Ishikawa (cell line): ENCODE results near the gene BRCA1.

Experiments
- CEBPB ChIP-seq: IDR thresholded peaks from 2 replicates; pipeline ENCODE4 v1.6.1; 2012
- CREB1 ChIP-seq: IDR thresholded peaks from 2 replicates; pipeline ENCODE4 v1.6.1; 2012; ENCODE audit warnings: low read depth
- EP300 ChIP-seq: IDR thresholded peaks from 2 replicates; pipeline ENCODE4 v1.6.1; 2012; ENCODE audit warnings: borderline replicate concordance
- MAX ChIP-seq: IDR thresholded peaks from 2 replicates; pipeline ENCODE4 v1.6.1; 2012
- NFIC ChIP-seq: IDR thresholded peaks from 2 replicates; pipeline ENCODE4 v1.6.1; 2012
- RAD21 ChIP-seq: IDR thresholded peaks from 2 replicates; pipeline ENCODE4 v1.6.1; 2012; ENCODE audit warnings: low read depth
- TAF1 ChIP-seq: IDR thresholded peaks from 2 replicates; pipeline ENCODE4 v1.6.1; 2012; ENCODE audit warnings: low read depth, mild to moderate bottlenecking
- TCF12 ChIP-seq: IDR thresholded peaks from 2 replicates; pipeline ENCODE4 v1.6.1; 2012; ENCODE audit warnings: low read depth
- YY1 ChIP-seq: IDR thresholded peaks from 2 replicates; pipeline ENCODE4 v1.6.1; 2012; ENCODE audit warnings: low read depth
- ZBTB7A ChIP-seq: IDR thresholded peaks from 2 replicates; pipeline ENCODE4 v1.6.1; 2012; ENCODE audit warnings: low read depth
- TF ChIP-seq, protein P1 (sequence below): IDR thresholded peaks from 2 replicates; pipeline ENCODE4 v1.6.1; 2012; ENCODE audit warnings: low read depth, mild to moderate bottlenecking
- TF ChIP-seq, protein P2 (sequence below): IDR thresholded peaks from 2 replicates; pipeline ENCODE4 v1.6.1; 2012

DNA sequence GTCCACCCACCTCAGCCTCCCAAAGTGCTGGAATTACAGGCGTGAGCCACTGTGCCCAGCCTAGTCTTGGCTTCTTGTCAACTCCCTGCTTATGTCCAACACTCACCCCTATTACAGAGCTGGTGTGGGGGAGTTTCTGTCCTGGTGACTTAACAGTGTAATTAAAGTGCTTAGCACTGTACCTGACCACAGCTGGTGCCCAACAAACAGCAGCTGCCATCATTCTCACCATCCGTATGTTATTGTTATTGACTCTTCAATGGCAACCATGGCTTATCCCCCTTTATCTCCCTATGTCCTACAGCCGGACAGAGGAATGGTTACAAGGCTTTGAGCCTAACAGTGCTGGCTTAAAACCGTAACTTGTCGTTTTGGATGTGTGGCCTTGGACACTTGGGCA, 17.0 kb upstream of the BRCA1 start:
- TF ChIP-seq TAF1 (no peak), YY1 (no peak), TCF12 (no peak), ZBTB7A (no peak), MAX (no peak), CEBPB (no peak), EP300 (no peak), NFIC (no peak), CREB1 (no peak), RAD21 (no peak)
- TF ChIP-seq, protein P1, sequence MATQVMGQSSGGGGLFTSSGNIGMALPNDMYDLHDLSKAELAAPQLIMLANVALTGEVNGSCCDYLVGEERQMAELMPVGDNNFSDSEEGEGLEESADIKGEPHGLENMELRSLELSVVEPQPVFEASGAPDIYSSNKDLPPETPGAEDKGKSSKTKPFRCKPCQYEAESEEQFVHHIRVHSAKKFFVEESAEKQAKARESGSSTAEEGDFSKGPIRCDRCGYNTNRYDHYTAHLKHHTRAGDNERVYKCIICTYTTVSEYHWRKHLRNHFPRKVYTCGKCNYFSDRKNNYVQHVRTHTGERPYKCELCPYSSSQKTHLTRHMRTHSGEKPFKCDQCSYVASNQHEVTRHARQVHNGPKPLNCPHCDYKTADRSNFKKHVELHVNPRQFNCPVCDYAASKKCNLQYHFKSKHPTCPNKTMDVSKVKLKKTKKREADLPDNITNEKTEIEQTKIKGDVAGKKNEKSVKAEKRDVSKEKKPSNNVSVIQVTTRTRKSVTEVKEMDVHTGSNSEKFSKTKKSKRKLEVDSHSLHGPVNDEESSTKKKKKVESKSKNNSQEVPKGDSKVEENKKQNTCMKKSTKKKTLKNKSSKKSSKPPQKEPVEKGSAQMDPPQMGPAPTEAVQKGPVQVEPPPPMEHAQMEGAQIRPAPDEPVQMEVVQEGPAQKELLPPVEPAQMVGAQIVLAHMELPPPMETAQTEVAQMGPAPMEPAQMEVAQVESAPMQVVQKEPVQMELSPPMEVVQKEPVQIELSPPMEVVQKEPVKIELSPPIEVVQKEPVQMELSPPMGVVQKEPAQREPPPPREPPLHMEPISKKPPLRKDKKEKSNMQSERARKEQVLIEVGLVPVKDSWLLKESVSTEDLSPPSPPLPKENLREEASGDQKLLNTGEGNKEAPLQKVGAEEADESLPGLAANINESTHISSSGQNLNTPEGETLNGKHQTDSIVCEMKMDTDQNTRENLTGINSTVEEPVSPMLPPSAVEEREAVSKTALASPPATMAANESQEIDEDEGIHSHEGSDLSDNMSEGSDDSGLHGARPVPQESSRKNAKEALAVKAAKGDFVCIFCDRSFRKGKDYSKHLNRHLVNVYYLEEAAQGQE = no peak
- TF ChIP-seq, protein P2, sequence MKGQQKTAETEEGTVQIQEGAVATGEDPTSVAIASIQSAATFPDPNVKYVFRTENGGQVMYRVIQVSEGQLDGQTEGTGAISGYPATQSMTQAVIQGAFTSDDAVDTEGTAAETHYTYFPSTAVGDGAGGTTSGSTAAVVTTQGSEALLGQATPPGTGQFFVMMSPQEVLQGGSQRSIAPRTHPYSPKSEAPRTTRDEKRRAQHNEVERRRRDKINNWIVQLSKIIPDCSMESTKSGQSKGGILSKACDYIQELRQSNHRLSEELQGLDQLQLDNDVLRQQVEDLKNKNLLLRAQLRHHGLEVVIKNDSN = no peak
